Effector memory CD8-positive, alpha-beta T cell (primary cell): ENCODE data around the gene RASAL2.

Experiments used
- ATAC-seq: fragments of 150-1000 bp; cut with Tn5 transposase; replicated peaks from 2 replicates; pipeline ENCODE4 v1.10.0; 2021; ENCODE audit warnings: mild to moderate bottlenecking, moderate library complexity
- DNase-seq, 3 experiments: peaks; one replicate each; pipeline ENCODE4 v3.0.0; 2021
- H3K27ac Mint-ChIP-seq, 2 donors: one replicate each; pipeline ENCODE4 v1.8.0; 2022; ENCODE audit warnings: mild to moderate bottlenecking in 2 of 2, mixed read lengths in 2 of 2, moderate library complexity in 2 of 2
- H3K27me3 Mint-ChIP-seq, 2 donors: one replicate each; pipeline ENCODE4 v1.8.0; 2022; ENCODE audit warnings: mixed read lengths in 2 of 2
- H3K36me3 Mint-ChIP-seq: one replicate; pipeline ENCODE4 v1.8.0; 2022; ENCODE audit warnings: mild to moderate bottlenecking, moderate library complexity, mixed read lengths; ENCODE audit not compliant: insufficient read depth
- H3K4me1 Mint-ChIP-seq, 2 donors: one replicate each; pipeline ENCODE4 v1.8.0; 2022; ENCODE audit warnings: low read depth in 2 of 2, mixed read lengths in 2 of 2
- H3K4me3 Mint-ChIP-seq, 2 donors: one replicate each; pipeline ENCODE4 v1.8.0; 2022; ENCODE audit warnings: mild to moderate bottlenecking in 2 of 2, mixed read lengths in 2 of 2, moderate library complexity in 2 of 2
- H3K9me3 Mint-ChIP-seq, 2 donors: one replicate each; pipeline ENCODE4 v1.8.0; 2022; ENCODE audit warnings: mixed read lengths in 2 of 2

RASAL2 gene

DNA sequence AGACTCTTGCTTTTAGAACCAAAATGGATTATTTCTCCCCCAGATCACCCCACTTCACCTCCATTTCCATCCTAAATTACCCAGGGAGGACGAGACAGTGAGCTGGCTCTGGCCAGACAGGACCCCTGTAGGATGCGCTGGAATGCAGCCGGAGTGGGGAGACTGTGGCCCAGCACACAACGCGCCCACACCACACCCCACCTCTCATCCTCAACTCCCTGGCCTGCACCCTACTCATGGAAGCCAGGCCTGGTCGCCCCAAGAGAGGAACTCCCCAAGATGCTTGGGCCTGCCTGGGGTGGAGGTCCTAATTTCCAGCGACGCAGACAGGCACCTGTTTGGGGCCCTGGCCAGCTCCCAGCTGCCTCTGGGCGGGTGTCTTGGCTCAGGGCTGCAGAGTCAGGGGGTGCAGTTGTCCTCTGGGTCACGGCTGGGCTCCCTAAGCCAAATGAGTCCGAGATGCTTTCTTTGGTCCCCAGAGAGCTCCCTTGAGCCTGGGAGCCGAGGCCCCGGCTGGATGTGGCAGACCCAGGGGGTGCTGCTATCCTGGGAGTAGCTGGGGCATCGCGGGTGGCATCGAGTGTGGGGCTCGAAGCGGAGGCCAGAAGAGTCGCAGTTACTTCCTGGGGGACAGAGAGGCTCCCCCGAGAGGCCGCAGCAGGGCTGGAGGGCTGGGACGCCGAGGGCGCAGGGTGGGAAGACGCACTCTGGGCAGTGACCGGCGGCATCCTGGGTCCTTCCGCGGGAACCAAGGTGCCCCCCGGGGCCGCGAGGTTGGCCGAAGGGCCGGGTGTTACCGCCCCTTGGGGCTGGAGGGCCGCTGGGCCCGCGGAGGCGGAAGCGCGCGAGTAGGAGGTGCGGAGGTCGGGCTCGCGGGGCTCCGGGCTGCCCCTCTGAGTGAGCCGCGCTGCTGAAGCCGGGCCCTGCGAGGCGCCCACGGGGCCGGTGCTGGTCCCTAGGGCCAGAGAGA lies 392.5 kb downstream of the RASAL2 start:
- Mint-ChIP-seq H3K36me3 (no peaks in the 10 kb centered on the region), H3K27me3 (peaks cover 15 to 31% of the 10 kb centered on the region in 2 donors), H3K9me3 (no peaks in the 10 kb centered on the region), H3K27ac (no peak overlapping the region), H3K4me1 (no peaks in the 10 kb centered on the region), H3K4me3 (no peak overlapping the region)
- ATAC-seq (no peak), DNase-seq (no peak)

DNA sequence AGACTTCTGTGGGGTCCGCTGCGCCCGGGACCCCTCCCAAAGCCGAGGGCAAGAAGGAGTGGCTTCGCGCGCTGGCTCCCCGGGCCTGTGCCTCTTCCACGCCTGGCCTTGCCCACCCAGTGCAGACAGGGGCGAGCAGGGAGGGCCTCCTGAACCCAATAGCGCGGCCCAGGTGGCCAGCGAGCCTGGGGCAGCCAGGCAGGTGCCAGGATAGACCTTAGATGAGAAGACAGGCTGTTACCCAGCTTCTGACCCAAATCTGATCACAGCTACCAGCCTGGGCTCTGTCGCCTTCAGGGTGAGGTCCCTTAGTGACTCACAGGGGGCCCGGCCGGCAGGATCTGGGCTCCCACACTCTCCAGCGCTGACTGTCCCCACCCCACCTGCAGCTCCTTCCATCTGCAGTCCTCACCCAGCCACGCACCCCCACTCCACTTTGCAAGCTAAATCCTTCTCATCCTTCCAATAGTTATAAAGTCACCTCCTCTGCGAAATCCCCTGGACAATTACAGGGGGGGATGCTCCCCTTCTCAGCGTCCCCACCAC lies 393.2 kb downstream of the RASAL2 start:
- Mint-ChIP-seq H3K27me3 (peaks cover 15 to 31% of the 10 kb centered on the region in 2 donors), H3K4me3 (no peak overlapping the region), H3K9me3 (no peaks in the 10 kb centered on the region), H3K36me3 (no peaks in the 10 kb centered on the region), H3K27ac (no peak overlapping the region), H3K4me1 (no peaks in the 10 kb centered on the region)
- no peak for ATAC-seq
- no peak for DNase-seq

DNA sequence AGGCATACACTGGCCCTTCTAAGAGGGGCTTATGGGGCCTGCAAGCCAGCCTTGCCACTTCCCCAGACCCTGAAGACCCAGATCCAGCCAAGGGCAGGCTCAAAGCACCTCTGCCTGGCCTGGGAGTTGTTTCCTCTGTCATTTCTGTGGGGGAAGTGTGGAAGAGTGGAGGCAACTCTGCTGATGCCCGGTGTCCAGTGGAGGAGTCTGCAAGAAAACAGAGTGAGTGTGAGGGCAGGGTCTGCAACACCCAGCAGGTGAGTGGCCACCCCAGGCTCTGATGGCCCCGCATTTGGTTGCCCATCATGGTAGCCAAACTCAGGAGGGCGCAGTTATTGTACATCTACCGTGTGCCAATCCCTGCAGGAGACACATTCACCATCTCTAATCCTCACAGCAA lies 394.5 kb downstream of the RASAL2 start:
- Mint-ChIP-seq H3K9me3 (no peaks in the 10 kb centered on the region), H3K27me3 (peaks cover 15 to 31% of the 10 kb centered on the region in 2 donors), H3K4me3 (no peak overlapping the region), H3K4me1 (no peaks in the 10 kb centered on the region), H3K36me3 (peaks cover 3% of the 10 kb centered on the region), H3K27ac (no peak overlapping the region)
- DNase-seq (no peak), ATAC-seq (no peak)

DNA sequence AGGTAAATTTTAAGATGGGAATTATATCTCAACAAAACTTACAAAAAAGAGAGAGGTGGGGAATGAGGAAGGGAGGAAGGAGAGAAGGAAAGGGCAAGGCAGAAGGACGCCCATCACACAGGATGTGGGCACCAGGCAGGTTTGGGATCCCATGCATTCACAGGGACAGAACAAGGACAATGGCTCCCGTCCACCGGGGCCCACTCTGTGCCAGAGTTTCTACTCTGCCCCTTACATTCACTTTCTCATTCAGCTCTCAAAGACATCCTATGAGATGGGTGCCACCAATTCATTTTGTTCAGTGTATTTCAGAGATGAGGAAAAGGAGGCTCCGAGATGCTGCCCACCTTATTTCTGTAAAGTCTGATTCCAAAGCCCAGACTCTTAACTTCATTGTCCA lies 395.5 kb downstream of the RASAL2 start:
- Mint-ChIP-seq H3K27me3 (peaks cover 15 to 31% of the 10 kb centered on the region in 2 donors), H3K4me1 (no peaks in the 10 kb centered on the region), H3K4me3 (no peak overlapping the region), H3K27ac (no peak overlapping the region), H3K36me3 (peaks cover 3% of the 10 kb centered on the region), H3K9me3 (no peaks in the 10 kb centered on the region)
- ATAC-seq = no peak
- no peak for DNase-seq

DNA sequence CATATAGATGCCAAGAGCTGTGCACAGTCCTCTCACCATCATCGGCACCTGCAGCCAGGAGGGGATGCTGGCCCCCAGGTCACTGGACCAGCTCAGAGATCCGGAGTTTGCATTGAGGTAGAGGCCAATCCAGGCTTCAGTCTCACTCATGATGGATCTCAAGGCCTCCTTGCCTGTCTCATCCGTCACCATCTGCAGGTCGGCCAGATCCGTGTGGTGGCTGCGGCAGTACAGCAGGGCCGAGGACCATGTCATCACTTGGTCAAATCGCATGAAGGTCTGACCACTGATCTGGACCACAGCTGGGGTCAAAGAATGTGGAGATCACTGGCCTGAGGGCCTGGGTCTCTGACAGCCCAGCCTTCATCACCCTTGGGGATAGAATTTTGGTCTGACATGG lies 396.2 kb downstream of the RASAL2 start:
- DNase-seq = no peak
- no peak for ATAC-seq
- no peak overlapping the region for H3K27ac Mint-ChIP-seq
- H3K4me3 Mint-ChIP-seq = no peak overlapping the region
- H3K9me3 Mint-ChIP-seq = no peaks in the 10 kb centered on the region
- peaks cover 3% of the 10 kb centered on the region for H3K36me3 Mint-ChIP-seq
- H3K27me3 Mint-ChIP-seq = peaks cover 15 to 34% of the 10 kb centered on the region in 2 donors
- no peaks in the 10 kb centered on the region for H3K4me1 Mint-ChIP-seq

DNA sequence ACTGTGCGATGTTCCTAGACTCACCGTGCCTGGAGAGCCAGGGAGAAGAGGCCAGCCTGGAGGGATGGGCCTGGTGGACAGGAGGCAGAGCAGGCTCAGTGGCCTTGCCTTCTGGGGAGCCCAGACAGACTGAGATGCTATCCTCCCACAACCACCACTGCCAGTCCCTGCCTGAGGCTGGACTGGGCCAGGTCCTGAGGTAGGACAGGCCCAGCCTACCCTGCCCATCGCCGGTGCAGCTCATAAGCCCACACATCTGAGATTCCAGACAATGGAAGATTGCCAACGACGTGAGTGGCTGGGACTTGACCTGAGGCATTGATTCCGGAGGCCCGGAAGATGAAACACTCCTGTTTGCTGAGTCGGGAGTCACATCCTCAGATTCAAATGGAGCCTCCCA lies 397.1 kb downstream of the RASAL2 start:
- Mint-ChIP-seq H3K9me3 (no peaks in the 10 kb centered on the region), H3K27me3 (peaks cover 15 to 29% of the 10 kb centered on the region in 2 donors), H3K27ac (no peak overlapping the region), H3K4me1 (no peaks in the 10 kb centered on the region), H3K36me3 (peaks cover 3% of the 10 kb centered on the region), H3K4me3 (no peak overlapping the region)
- no peak for ATAC-seq
- DNase-seq = no peak

DNA sequence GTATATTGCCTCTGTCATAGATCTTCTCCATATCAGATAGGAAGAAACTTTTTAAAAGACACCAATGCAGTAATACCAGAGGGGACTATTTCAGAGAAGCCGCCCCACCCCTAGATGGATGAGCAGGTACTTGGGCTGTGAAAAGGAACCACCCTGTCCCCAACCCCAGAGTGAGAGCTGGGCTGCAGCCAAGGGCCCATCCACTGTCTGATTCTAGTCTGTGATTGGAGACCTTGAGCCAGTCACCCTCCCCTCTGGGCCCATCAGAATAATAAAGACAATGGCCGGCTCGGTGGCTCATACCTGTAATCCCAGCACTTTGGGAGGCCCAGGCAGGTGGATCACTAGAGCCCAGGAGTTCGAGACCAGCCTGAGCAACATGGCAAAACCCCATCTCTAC lies 397.8 kb downstream of the RASAL2 start:
- H3K9me3 Mint-ChIP-seq = no peaks in the 10 kb centered on the region
- DNase-seq = no peak
- H3K27ac Mint-ChIP-seq = no peak overlapping the region
- H3K4me1 Mint-ChIP-seq = no peaks in the 10 kb centered on the region
- ATAC-seq = no peak
- no peak overlapping the region for H3K4me3 Mint-ChIP-seq
- peaks cover 15 to 29% of the 10 kb centered on the region in 2 donors for H3K27me3 Mint-ChIP-seq
- H3K36me3 Mint-ChIP-seq = peaks cover 3% of the 10 kb centered on the region

DNA sequence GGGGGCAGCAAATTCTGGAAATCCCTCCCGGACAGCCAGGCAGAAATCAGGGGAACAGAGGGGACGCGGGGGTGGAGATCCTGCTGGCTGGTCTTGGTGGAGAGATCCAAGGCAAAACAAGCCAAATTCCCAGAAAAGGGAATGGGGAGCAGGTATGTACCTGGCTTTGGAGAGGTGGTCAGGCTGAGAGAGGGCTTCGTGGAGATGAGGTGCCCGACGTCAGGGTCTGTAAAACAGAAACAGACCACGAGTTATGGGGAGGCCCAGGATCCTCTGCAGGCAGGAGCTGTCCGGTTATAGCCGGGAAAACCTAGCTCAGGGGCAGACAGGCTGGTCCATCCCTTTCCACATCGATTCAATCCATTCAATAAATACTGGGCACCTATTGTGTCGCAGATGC lies 398.4 kb downstream of the RASAL2 start:
- Mint-ChIP-seq H3K36me3 (peaks cover 3% of the 10 kb centered on the region), H3K27me3 (peaks cover 17 to 28% of the 10 kb centered on the region in 2 donors), H3K9me3 (no peaks in the 10 kb centered on the region), H3K4me3 (no peak overlapping the region), H3K27ac (no peak overlapping the region), H3K4me1 (no peaks in the 10 kb centered on the region)
- DNase-seq (no peak), ATAC-seq (no peak)

DNA sequence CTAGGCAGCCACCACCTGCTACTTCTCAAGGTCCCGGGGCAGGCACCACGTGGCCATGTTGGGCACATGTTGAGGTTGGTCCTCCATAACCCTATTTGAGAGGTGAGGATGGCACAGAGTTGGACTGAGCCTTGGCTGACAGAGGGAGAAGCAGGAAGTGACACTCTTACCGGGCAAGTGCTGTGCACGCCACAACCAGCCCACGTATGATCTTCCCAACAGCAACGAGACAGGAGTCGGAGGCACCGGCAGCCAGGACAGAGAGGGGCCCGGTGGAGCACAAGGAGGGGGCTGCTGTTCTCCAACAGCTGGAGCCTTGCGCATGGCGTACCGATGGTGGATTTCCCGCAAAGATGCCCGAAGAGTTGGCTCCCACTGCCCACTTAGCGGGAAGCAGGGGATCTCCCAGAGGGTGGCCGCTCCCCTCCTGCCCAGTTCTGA lies 399.4 kb downstream of the RASAL2 start:
- Mint-ChIP-seq H3K27ac (no peak overlapping the region), H3K4me3 (no peak overlapping the region), H3K9me3 (no peaks in the 10 kb centered on the region), H3K36me3 (peaks cover 3% of the 10 kb centered on the region), H3K27me3 (peaks cover 10 to 21% of the 10 kb centered on the region in 2 donors), H3K4me1 (no peaks in the 10 kb centered on the region)
- no peak for ATAC-seq
- no peak for DNase-seq

DNA sequence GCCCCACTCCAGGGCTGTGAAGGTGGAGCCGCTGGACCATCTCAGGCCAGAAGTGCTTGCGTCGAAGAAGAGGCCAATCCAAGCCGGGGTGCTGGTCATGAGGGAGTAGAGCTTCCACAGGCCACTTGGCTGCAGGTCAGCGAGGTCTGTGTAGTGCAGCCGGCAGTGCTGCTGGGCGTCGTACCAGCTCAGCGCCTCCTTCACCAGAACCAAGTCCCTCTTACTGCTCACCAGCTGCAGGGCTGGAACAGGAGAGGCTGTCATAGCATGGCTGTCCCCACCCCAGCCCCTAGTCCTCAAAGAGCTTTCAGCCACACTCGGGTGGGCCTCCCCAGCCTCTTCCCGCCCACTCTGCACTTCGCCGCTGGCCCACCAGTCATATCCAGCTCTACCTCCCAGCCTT lies 400.7 kb downstream of the RASAL2 start:
- DNase-seq (no peak), ATAC-seq (no peak)
- Mint-ChIP-seq H3K4me1 (no peaks in the 10 kb centered on the region), H3K27ac (no peak overlapping the region), H3K9me3 (no peaks in the 10 kb centered on the region), H3K36me3 (peaks cover 3% of the 10 kb centered on the region), H3K4me3 (no peak overlapping the region), H3K27me3 (peaks cover 6 to 13% of the 10 kb centered on the region in 2 donors)

DNA sequence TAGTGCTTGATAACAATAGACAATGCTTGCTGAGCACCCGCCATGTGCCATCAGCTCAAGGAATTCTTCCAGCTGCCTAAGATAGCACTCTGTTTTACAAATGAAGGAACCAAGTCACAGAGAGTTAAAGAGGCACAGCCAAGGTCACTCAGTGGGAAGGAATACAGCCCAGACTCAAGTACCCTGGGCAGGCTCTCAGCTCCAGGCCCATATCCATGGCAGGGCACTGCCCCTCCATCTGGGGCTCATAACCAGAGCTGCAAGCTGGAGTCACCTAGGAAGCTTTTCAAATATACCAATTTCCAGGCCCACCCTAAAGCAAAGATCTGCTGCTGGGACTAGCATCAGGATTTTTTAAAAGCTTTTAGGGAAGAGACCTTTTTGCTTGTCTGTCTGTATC lies 401.3 kb downstream of the RASAL2 start:
- ATAC-seq = no peak
- no peaks in the 10 kb centered on the region for H3K9me3 Mint-ChIP-seq

DNA sequence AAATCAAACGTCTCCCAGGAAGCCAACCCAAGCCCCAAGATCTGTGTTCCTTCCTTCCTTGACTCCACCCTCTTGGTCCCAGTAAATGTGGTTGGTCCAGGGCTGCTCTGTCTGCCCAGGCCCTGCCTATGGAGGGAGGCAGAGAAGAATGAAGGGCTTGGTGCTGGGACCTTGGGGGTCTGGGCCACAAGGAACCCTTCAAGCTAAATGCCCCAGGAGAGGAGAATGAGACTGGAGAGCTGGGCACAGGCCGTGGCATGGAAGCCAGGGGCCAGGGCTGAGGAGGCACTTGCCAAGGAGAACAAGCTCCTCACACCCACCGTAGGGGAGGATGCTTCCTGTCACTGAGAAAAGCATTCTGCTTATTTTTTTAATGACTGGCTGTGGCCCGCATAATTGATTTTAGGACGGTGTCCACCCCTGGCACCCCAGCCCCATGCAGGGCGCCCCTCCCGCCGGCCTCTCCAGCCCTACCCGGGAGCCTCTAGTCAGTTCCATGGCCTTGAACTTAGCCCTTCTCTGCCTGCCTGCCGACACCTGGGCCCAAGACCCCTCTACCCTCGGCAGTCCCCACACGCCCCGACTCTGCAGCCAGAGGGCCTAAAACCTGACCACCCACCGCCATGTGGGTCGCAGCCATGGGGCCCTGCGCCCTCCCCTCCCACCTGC lies 402.0 kb downstream of the RASAL2 start:
- H3K9me3 Mint-ChIP-seq = no peaks in the 10 kb centered on the region
- H3K4me3 Mint-ChIP-seq = no peak overlapping the region
- H3K27me3 Mint-ChIP-seq = peaks cover 6 to 13% of the 10 kb centered on the region in 2 donors
- H3K36me3 Mint-ChIP-seq = peaks cover 3% of the 10 kb centered on the region
- no peaks in the 10 kb centered on the region for H3K4me1 Mint-ChIP-seq
- DNase-seq (no peak), ATAC-seq (no peak)
- no peak overlapping the region for H3K27ac Mint-ChIP-seq

More for the DNA sequence above, 401.3 kb downstream of the RASAL2 start:
- DNase-seq = no peak
- peaks cover 3% of the 10 kb centered on the region for H3K36me3 Mint-ChIP-seq
- no peak overlapping the region for H3K27ac Mint-ChIP-seq
- no peaks in the 10 kb centered on the region for H3K4me1 Mint-ChIP-seq
- peaks cover 6 to 13% of the 10 kb centered on the region in 2 donors for H3K27me3 Mint-ChIP-seq
- no peak overlapping the region for H3K4me3 Mint-ChIP-seq

DNA sequence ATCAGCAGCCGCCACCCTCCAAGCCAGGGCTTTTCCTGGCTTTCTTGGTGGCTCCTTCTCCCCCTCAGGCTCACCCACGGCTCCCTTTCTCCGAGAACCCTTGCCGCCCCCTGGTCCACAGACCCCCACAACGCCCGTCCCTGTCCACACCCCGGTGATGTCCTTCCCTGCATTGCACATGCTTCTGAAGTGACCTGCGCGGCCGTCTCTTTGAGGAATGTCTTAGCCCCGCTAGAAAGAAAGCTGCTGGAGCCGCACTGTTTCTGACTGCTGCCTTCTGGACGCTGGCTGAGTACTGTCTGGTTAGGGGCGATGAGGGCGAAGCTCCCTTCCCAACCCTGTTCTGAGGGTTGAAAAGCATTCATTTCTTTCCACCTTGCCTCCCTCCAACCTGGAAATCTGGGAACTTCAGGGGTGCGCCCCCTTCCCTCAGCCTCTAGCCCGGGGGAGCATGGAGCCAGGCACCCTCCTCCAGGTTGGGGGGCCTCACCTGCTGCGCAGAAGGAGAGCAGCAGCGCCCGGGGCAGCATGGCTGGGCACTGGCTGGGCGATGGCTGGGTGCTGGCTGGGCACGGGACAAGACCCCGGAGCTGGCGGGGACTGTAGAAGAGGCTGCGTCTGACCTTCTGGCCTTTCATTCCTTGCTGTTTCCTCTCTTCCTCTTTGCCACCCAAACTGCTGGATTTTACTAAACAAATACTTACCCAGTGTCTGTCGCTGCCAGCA lies 402.7 kb downstream of the RASAL2 start, which contains the start of gene CLEC20A:
Gene CLEC20A, minus strand, starts transcription at position 555 of the 726 bp plus-strand sequence. Its CDS starts 25 bp downstream, at position 530.
- no peak within 1 kb of the TSS for H3K27ac Mint-ChIP-seq
- H3K4me1 Mint-ChIP-seq = no peaks in the 10 kb centered on the region
- DNase-seq = no peak
- H3K4me3 Mint-ChIP-seq = no peak within 1 kb of the TSS
- peaks cover 3% of the 10 kb centered on the region for H3K36me3 Mint-ChIP-seq
- peaks cover 6 to 20% of the 10 kb centered on the region in 2 donors for H3K27me3 Mint-ChIP-seq
- no peak for ATAC-seq
- no peaks in the 10 kb centered on the region for H3K9me3 Mint-ChIP-seq
